ENCODE measurements around the gene KIRREL1. TPM values are rescaled to one million over a fixed set of nuclear protein-coding genes. Genes with fewer than 3 reads are reported as not detected.

The KIRREL1 gene
- total RNA-seq, 1 experiment from 2014 or later: 30.5 TPM

GRCh38 chr1:157944663-157945280 lies 48.7 kb upstream of the KIRREL1 start:
- Histone ChIP-seq H4K5ac (ENCODE audit: insufficient read length, low read depth, low read length) (no peak overlapping the region), H3K14ac (ENCODE audit: insufficient read depth, low read length) (no peak overlapping the region), H2BK5ac (ENCODE audit: insufficient read length, low read length) (no peak overlapping the region), H3K56ac (ENCODE audit: insufficient read length, low read depth, low read length) (no peak overlapping the region), H4K8ac (replicated peaks; ENCODE audit: insufficient read length, low read depth, low read length) (no peak overlapping the region), H3K4ac (ENCODE audit: low read depth, low read length) (no peak overlapping the region), H2BK15ac (ENCODE audit: low read depth, low read length) (no peak overlapping the region), H3K79me2 (ENCODE audit: insufficient read depth, low read length) (no peaks in the 10 kb centered on the region), H2BK12ac (ENCODE audit: insufficient read length, low read depth, low read length) (no peak overlapping the region), H3K4me2 (ENCODE audit: insufficient read depth, insufficient read length, low read length) (no peak overlapping the region), H4K91ac (ENCODE audit: insufficient read length, low read depth, low read length) (no peak overlapping the region), H2AFZ (ENCODE audit: low read length) (no peak overlapping the region), H3K27ac (ENCODE audit: insufficient read length, low read depth, low read length) (no peak overlapping the region), H3K23me2 (ENCODE audit: insufficient read length, low read depth, low read length, poor library complexity, severe bottlenecking) (no peaks in the 10 kb centered on the region), H3T11ph (ENCODE audit: low read length) (no peak overlapping the region), H3K4me1 (ENCODE audit: insufficient read depth, low read length) (no peaks in the 10 kb centered on the region), H3K9me3 (ENCODE audit: control insufficient read depth, low read depth, low read length) (no peaks in the 10 kb centered on the region), H2BK20ac (ENCODE audit: low read depth, low read length, poor library complexity, severe bottlenecking) (no peak overlapping the region), H4K20me1 (ENCODE audit: control insufficient read depth, insufficient read depth, insufficient read length) (no peaks in the 10 kb centered on the region), H3K18ac (ENCODE audit: insufficient read length, low read depth, low read length) (no peak overlapping the region), H2BK120ac (ENCODE audit: low read depth, low read length, poor library complexity, severe bottlenecking) (no peak overlapping the region), H3K23ac (ENCODE audit: insufficient read length, low read depth, low read length) (no peak overlapping the region), H3K79me1 (ENCODE audit: insufficient read depth, low read depth, low read length, poor library complexity, severe bottlenecking) (no peaks in the 10 kb centered on the region), H3K27me3 (ENCODE audit: insufficient read depth, low read length) (no peaks in the 10 kb centered on the region), H2AK5ac (ENCODE audit: insufficient read length, low read length) (no peak overlapping the region), H3K9ac (ENCODE audit: extremely low read depth, insufficient read length, low read length) (no peak overlapping the region)
- TF ChIP-seq CTCF (conservative IDR thresholded peaks at IDR 0.05): no peak
- H3K36me3 Mint-ChIP-seq (ENCODE audit: insufficient read depth in 1 of 3, low read depth in 3 of 3): no peaks in the 10 kb centered on the region
- no CpG with 5 or more reads among the region's 5 CpGs for WGBS (ENCODE audit: extremely low coverage, insufficient read length, low lambda C conversion rate)
- H3K4me3 Mint-ChIP-seq: no peak overlapping the region
- H3K27me3 Mint-ChIP-seq (ENCODE audit: low read depth): peaks cover 2% of the 10 kb centered on the region; the same call in 1 of the 2 replicates
- no peaks in the 10 kb centered on the region for H3K9me3 Mint-ChIP-seq
- H3K27ac Mint-ChIP-seq: no peak overlapping the region
- H3K4me1 Mint-ChIP-seq: peaks cover 2 to 6% of the 10 kb centered on the region in 2 experiments; a peak in 3 of 4 replicates
- no peak for DNase-seq

Measured in H9 (cell line).